Neuronal stem cell (in vitro differentiated cells): Measurements from ENCODE around the gene CFD.

Experiments used
- DNase-seq: peaks from one replicate; pipeline ENCODE4 v3.0.0-alpha.2; 2013; ENCODE audit warnings: low spot score
- H2AFZ ChIP-seq: one replicate; pipeline ENCODE4 v1.6.1; 2013; ENCODE audit warnings: mild to moderate bottlenecking, low read length, inconsistent platforms
- H2AK5ac ChIP-seq: 2 replicates; pipeline ENCODE4 v1.6.1; 2013; ENCODE audit warnings: low read depth, mild to moderate bottlenecking, inconsistent platforms, low read length, moderate library complexity, mixed read lengths
- H2BK120ac ChIP-seq: 2 replicates; pipeline ENCODE4 v1.6.1; 2013; ENCODE audit warnings: low read depth, mild to moderate bottlenecking, inconsistent platforms, low read length, moderate library complexity, mixed read lengths
- H2BK12ac ChIP-seq: one replicate; pipeline ENCODE4 v1.6.1; 2013; ENCODE audit warnings: low read length, inconsistent platforms
- H2BK15ac ChIP-seq: 2 replicates; pipeline ENCODE4 v1.6.1; 2013; ENCODE audit warnings: mild to moderate bottlenecking, low read length, inconsistent platforms, mixed read lengths
- H2BK5ac ChIP-seq: one replicate; pipeline ENCODE4 v1.6.1; 2013; ENCODE audit warnings: inconsistent platforms, mild to moderate bottlenecking, low read length, moderate library complexity
- H3K14ac ChIP-seq: one replicate; pipeline ENCODE4 v1.6.1; 2013; ENCODE audit warnings: low read length, inconsistent platforms
- H3K18ac ChIP-seq: 2 replicates; pipeline ENCODE4 v1.6.1; 2013; ENCODE audit warnings: low read length, inconsistent platforms
- H3K23ac ChIP-seq: 2 replicates; pipeline ENCODE4 v1.6.1; 2013; ENCODE audit warnings: low read depth, mild to moderate bottlenecking, mixed read lengths, low read length, inconsistent platforms; ENCODE audit not compliant: poor library complexity
- H3K27ac ChIP-seq: replicated peaks from 3 replicates; pipeline ENCODE4 v1.5.1; 2013; ENCODE audit warnings: low read length, inconsistent platforms
- H3K27me3 ChIP-seq, 3 experiments: 2 replicates each; pipeline ENCODE4 v1.6.1; 2013; ENCODE audit warnings: low read length in 3 of 3, mild to moderate bottlenecking in 2 of 3, inconsistent platforms in 1 of 3, low read depth in 1 of 3, mixed read lengths in 1 of 3, moderate library complexity in 1 of 3; ENCODE audit not compliant: control insufficient read depth in 3 of 3, insufficient read depth in 3 of 3
- H3K36me3 ChIP-seq, 2 donors: replicated peaks in 1 of 2; 2 replicates each; pipeline ENCODE4 v1.6.1; 2013; ENCODE audit warnings: low read length in 2 of 2; ENCODE audit not compliant: control insufficient read depth in 2 of 2, insufficient read depth in 2 of 2
- H3K4ac ChIP-seq: 2 replicates; pipeline ENCODE4 v1.6.1; 2013; ENCODE audit warnings: inconsistent platforms, mild to moderate bottlenecking, low read length, moderate library complexity
- H3K4me1 ChIP-seq, 2 donors: 1 replicate in 1 of 2; 2 replicates in 1 of 2; pipeline ENCODE4 v1.6.1; 2013; ENCODE audit warnings: low read length in 2 of 2, low read depth in 1 of 2; ENCODE audit not compliant: control insufficient read depth in 2 of 2, insufficient read depth in 1 of 2
- H3K4me2 ChIP-seq: one replicate; pipeline ENCODE4 v1.6.1; 2013; ENCODE audit warnings: mild to moderate bottlenecking, low read length, inconsistent platforms; ENCODE audit not compliant: insufficient read depth, poor library complexity, severe bottlenecking
- H3K4me3 ChIP-seq, 2 donors: 2 replicates each; pipeline ENCODE4 v1.5.1; 2013; ENCODE audit warnings: low read length in 2 of 2, mild to moderate bottlenecking in 2 of 2, inconsistent platforms in 1 of 2, moderate library complexity in 1 of 2
- H3K79me1 ChIP-seq: one replicate; pipeline ENCODE4 v1.6.1; 2013; ENCODE audit warnings: low read depth, mild to moderate bottlenecking, inconsistent platforms, low read length, moderate library complexity
- H3K9ac ChIP-seq: one replicate; pipeline ENCODE4 v1.6.1; 2013; ENCODE audit warnings: mild to moderate bottlenecking, low read depth, low read length, inconsistent platforms; ENCODE audit not compliant: poor library complexity
- H3K9me3 ChIP-seq, 2 donors: replicated peaks in 1 of 2; 2 replicates each; pipeline versions ENCODE3 to v1.6.1; 2013; ENCODE audit warnings: low read length in 2 of 2, mild to moderate bottlenecking in 2 of 2, inconsistent platforms in 1 of 2, low read depth in 1 of 2, mixed read lengths in 1 of 2, moderate library complexity in 1 of 2; ENCODE audit not compliant: control insufficient read depth in 2 of 2, insufficient read depth in 1 of 2
- H4K8ac ChIP-seq: one replicate; pipeline ENCODE4 v1.6.1; 2013; ENCODE audit warnings: low read depth, mild to moderate bottlenecking, inconsistent platforms, low read length, moderate library complexity
- H4K91ac ChIP-seq: one replicate; pipeline ENCODE4 v1.6.1; 2013; ENCODE audit warnings: low read length, low read depth, mild to moderate bottlenecking, inconsistent platforms; ENCODE audit not compliant: poor library complexity
- WGBS, 2 donors: extraction: QIAGEN DNeasy Blood & Tissue Kit; methylation state at CpG; one replicate each; pipeline ENCODE4 v1.1.7; 2013; ENCODE audit warnings: missing lambda C conversion rate in 2 of 2, mixed read lengths in 1 of 2; ENCODE audit not compliant: insufficient read length in 2 of 2, insufficient replicate concordance in 1 of 2; ENCODE audit errors: extremely low coverage in 2 of 2; 5-methylcytosine and 5-hydroxymethylcytosine counted together

CFD gene

DNA sequence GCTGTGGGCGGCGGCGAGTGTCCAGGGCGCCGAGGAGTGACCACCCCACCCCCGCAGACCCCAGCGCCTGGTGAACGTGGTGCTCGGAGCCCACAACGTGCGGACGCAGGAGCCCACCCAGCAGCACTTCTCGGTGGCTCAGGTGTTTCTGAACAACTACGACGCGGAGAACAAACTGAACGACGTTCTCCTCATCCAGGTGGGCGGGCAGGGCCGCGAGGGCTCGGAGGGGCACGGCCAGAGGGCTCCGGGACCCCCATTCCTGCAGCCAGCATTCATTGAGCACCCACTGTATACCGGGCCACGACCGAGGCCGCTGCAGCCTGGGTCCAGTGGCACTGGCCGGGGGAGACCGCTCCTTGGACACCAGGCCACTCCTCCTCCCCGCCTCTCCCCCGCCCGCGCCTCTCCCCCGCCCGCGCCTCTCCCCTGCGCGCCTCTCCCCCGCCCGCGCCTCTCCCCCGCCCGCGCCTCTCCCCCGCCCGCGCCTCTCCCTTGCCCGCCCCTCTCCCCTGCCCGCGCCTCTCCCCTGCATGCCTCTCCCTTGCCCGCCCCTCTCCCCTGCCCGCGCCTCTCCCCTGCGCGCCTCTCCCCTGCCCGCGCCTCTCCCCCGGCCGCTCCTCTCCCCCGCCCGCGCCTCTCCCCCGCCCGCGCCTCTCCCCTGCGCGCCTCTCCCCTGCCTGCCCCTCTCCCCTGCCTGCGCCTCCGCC is 15.5 kb upstream of the CFD start:
- peak overlapping the region; percentile 17 for H4K8ac ChIP-seq
- H3K14ac ChIP-seq, result peak overlapping the region; percentile 38
- H3K79me1 ChIP-seq, result peaks cover 2% of the 10 kb centered on the region
- no peak overlapping the region for H4K91ac ChIP-seq
- WGBS, 2 donors, result no CpG with 5 or more reads among the region's 70 CpGs
- H3K27ac ChIP-seq, result no peak overlapping the region
- H3K9me3 ChIP-seq, result no peaks in the 10 kb centered on the region
- no peak for DNase-seq
- peaks cover 9 to 13% of the 10 kb centered on the region in 2 donors for H3K4me1 ChIP-seq
- H3K27me3 ChIP-seq, result peaks cover 0 to 55% (median 13%) of the 10 kb centered on the region in 3 experiments
- H2BK120ac ChIP-seq, result peak overlapping the region; percentile 72
- H2AFZ ChIP-seq, result peak overlapping the region; percentile 85
- peak overlapping the region; percentile 77 for H3K9ac ChIP-seq
- H2AK5ac ChIP-seq, result peak overlapping the region; percentile 94
- no peaks in the 10 kb centered on the region for H3K36me3 ChIP-seq
- H3K23ac ChIP-seq, result no peak overlapping the region
- no peak overlapping the region for H2BK5ac ChIP-seq
- H2BK12ac ChIP-seq, result peak overlapping the region; percentile 98
- H3K18ac ChIP-seq, result peak overlapping the region; percentile 98
- peak overlapping the region; percentile 69 for H3K4me2 ChIP-seq
- H2BK15ac ChIP-seq, result peak overlapping the region; percentile 94
- H3K4me3 ChIP-seq, result peak overlapping the region in 1 of 2 donors; percentile 70
- peak overlapping the region; percentile 95 for H3K4ac ChIP-seq

DNA sequence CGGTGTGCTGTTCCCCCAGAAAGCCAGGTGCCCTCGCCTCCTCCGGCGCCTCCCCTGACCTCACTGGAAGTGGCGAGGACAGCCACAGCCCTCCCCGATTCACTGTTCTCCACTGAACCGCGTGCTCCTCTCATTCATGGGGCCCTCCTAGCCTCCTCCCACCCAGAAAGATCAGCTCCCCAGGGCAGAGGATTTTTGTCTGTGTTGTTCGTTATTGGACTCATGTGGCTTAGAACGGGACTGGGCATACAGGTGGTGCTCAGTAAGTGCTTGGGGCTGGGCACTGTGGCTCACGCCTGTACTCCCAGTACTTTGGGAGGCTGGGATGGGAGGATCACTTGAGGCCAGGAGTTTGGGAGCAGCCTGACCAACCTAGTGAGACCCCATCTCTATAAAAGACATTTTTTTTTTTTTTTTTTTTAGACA is 14.9 kb upstream of the CFD start:
- Histone ChIP-seq H4K91ac (no peak overlapping the region), H2BK12ac (peak overlapping the region; percentile 98), H3K23ac (no peak overlapping the region), H3K4me1 (peaks cover 9 to 13% of the 10 kb centered on the region in 2 donors), H2BK120ac (no peak overlapping the region), H2BK5ac (no peak overlapping the region), H3K4me2 (peak overlapping the region; percentile 11), H2BK15ac (no peak overlapping the region), H3K27ac (no peak overlapping the region), H3K36me3 (no peaks in the 10 kb centered on the region), H3K18ac (peak overlapping the region; percentile 57), H4K8ac (no peak overlapping the region), H3K9me3 (no peaks in the 10 kb centered on the region), H3K79me1 (peaks cover 2% of the 10 kb centered on the region), H3K4me3 (no peak overlapping the region), H3K27me3 (peaks cover 0 to 54% (median 13%) of the 10 kb centered on the region in 3 experiments), H3K14ac (no peak overlapping the region), H2AK5ac (no peak overlapping the region), H2AFZ (no peak overlapping the region), H3K4ac (no peak overlapping the region), H3K9ac (no peak overlapping the region)
- no peak for DNase-seq
- no CpG with 5 or more reads among the region's 11 CpGs for WGBS, 2 donors

DNA sequence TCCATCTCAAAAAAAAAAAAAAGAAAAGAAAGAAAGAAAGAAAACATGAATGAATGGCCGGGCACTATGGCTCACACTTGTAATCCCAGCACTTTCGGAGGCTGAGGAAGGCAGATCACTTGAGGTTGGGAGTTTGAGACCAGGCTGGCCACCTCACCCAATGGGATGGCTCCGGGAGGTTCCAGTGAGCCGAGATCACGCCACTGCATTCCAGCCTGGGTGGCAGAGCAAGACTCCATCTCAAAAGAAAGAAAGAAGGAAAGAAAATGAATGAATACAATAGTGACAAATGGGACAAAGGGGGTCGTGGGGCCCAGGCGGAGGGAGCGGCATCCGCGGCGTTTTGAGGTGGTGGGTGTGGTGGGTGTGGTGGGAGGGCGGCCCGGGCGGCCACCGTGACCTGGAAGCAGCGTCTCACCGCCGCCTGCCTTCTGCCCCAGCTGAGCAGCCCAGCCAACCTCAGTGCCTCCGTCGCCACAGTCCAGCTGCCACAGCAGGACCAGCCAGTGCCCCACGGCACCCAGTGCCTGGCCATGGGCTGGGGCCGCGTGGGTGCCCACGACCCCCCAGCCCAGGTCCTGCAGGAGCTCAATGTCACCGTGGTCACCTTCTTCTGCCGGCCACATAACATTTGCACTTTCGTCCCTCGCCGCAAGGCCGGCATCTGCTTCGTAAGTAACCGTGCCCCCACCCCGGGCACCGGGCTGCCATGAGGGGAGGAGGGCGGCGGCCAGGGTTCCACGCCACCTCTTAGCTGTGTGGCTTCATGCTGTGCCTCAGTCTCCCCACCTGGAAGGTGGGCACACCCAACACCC is 13.6 kb upstream of the CFD start:
- H2AFZ ChIP-seq, result no peak overlapping the region
- H3K36me3 ChIP-seq, result no peaks in the 10 kb centered on the region
- WGBS, 2 donors, result no CpG with 5 or more reads among the region's 37 CpGs
- peak overlapping the region; percentile 91 for H3K18ac ChIP-seq
- peak overlapping the region; percentile 97 for H2BK12ac ChIP-seq
- H4K8ac ChIP-seq, result no peak overlapping the region
- peak overlapping the region; percentile 99 for H2AK5ac ChIP-seq
- peaks cover 0 to 51% (median 13%) of the 10 kb centered on the region in 3 experiments for H3K27me3 ChIP-seq
- H4K91ac ChIP-seq, result no peak overlapping the region
- H3K23ac ChIP-seq, result no peak overlapping the region
- H3K4me1 ChIP-seq, result peaks cover 12 to 13% of the 10 kb centered on the region in 2 donors
- no peak overlapping the region for H3K4me2 ChIP-seq
- no peaks in the 10 kb centered on the region for H3K9me3 ChIP-seq
- H2BK5ac ChIP-seq, result no peak overlapping the region
- H3K4ac ChIP-seq, result no peak overlapping the region
- no peak overlapping the region for H3K4me3 ChIP-seq
- H3K14ac ChIP-seq, result no peak overlapping the region
- H2BK120ac ChIP-seq, result no peak overlapping the region
- H3K27ac ChIP-seq, result no peak overlapping the region
- peak overlapping the region; percentile 93 for H2BK15ac ChIP-seq
- H3K9ac ChIP-seq, result peak overlapping the region; percentile 50
- H3K79me1 ChIP-seq, result peaks cover 2% of the 10 kb centered on the region
- DNase-seq, result no peak

GRCh38 chr19:848386-848921 is 11.0 kb upstream of the CFD start:
- Histone ChIP-seq H4K8ac (no peak overlapping the region), H3K4me1 (peaks cover 9 to 11% of the 10 kb centered on the region in 2 donors), H2AFZ (no peak overlapping the region), H2BK12ac (no peak overlapping the region), H3K36me3 (no peaks in the 10 kb centered on the region), H3K14ac (peak overlapping the region; percentile 38), H3K27ac (no peak overlapping the region), H2BK120ac (no peak overlapping the region), H3K27me3 (peaks cover 0 to 40% (median 8%) of the 10 kb centered on the region in 3 experiments), H3K4me3 (no peak overlapping the region), H3K23ac (no peak overlapping the region), H3K79me1 (peaks cover 2% of the 10 kb centered on the region), H3K18ac (peak overlapping the region; percentile 57), H3K4ac (no peak overlapping the region), H2BK15ac (no peak overlapping the region), H3K9ac (peak overlapping the region; percentile 21), H3K4me2 (no peak overlapping the region), H2BK5ac (no peak overlapping the region), H4K91ac (no peak overlapping the region), H2AK5ac (peak overlapping the region; percentile 12), H3K9me3 (no peaks in the 10 kb centered on the region)
- no peak for DNase-seq
- no CpG with 5 or more reads among the region's 12 CpGs for WGBS, 2 donors
